C4-2B (cell line): ENCODE measurements around the gene FLRT1.

Experiments used
- ZFX ChIP-seq: fragments of 450-650 bp; IDR thresholded peaks from 2 replicates; pipeline ENCODE4 v1.6.1; 2017
- TF ChIP-seq, protein P1 (sequence below): fragments of 450-650 bp; conservative IDR thresholded peaks from 2 replicates; pipeline ENCODE4 v1.5.1; 2017; ENCODE audit warnings: mild to moderate bottlenecking

GRCh38 chr11:64010783-64011182 lies 24.9 kb upstream of the FLRT1 start:
- TF ChIP-seq, protein P1, sequence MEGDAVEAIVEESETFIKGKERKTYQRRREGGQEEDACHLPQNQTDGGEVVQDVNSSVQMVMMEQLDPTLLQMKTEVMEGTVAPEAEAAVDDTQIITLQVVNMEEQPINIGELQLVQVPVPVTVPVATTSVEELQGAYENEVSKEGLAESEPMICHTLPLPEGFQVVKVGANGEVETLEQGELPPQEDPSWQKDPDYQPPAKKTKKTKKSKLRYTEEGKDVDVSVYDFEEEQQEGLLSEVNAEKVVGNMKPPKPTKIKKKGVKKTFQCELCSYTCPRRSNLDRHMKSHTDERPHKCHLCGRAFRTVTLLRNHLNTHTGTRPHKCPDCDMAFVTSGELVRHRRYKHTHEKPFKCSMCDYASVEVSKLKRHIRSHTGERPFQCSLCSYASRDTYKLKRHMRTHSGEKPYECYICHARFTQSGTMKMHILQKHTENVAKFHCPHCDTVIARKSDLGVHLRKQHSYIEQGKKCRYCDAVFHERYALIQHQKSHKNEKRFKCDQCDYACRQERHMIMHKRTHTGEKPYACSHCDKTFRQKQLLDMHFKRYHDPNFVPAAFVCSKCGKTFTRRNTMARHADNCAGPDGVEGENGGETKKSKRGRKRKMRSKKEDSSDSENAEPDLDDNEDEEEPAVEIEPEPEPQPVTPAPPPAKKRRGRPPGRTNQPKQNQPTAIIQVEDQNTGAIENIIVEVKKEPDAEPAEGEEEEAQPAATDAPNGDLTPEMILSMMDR: no peak
- TF ChIP-seq ZFX: no peak
